K562 (cell line): Measurements from ENCODE around the gene EPO. TPM values are rescaled to one million over a fixed set of nuclear protein-coding genes. Genes with fewer than 3 reads are reported as not detected.

Source experiments
- CBFB ChIP-seq: sonication (generic); formaldehyde crosslinking; IDR thresholded peaks from 2 replicates; pipeline ENCODE4 v1.4.0; 2020; ENCODE audit warnings: mild to moderate bottlenecking, missing genetic modification reagents
- EGR1 ChIP-seq: fragments of 450-650 bp; conservative IDR thresholded peaks from 2 replicates; pipeline ENCODE4 v1.6.1; 2017; ENCODE audit warnings: mild to moderate bottlenecking
- ETS2 ChIP-seq: IDR thresholded peaks from 2 replicates; pipeline ENCODE4 v1.6.1; 2016; ENCODE audit warnings: borderline replicate concordance, missing genetic modification characterization, mild to moderate bottlenecking, moderate library complexity, missing compliant biosample characterization; ENCODE audit not compliant: poor library complexity, severe bottlenecking
- MCM2 ChIP-seq: fragments of 450-650 bp; IDR thresholded peaks from 2 replicates; pipeline ENCODE4 v1.6.1; 2017; ENCODE audit warnings: low read depth, mild to moderate bottlenecking
- NELFE ChIP-seq: IDR thresholded peaks from 2 replicates; pipeline ENCODE4 v1.6.1; 2011; ENCODE audit warnings: mild to moderate bottlenecking; ENCODE audit not compliant: insufficient read depth, insufficient read length
- NR2C2 ChIP-seq, 2 experiments: fragments of 200-800 bp in 1 of 2; sonication (Bioruptor generic) in 1 of 2; sonication (generic) in 1 of 2; formaldehyde crosslinking in 1 of 2; IDR thresholded peaks; 2 replicates each; pipeline versions ENCODE4 v1.6.1 to v1.8.0; 2016 to 2022; ENCODE audit warnings: mild to moderate bottlenecking in 1 of 2, missing compliant biosample characterization in 1 of 2, missing genetic modification characterization in 1 of 2, missing genetic modification reagents in 1 of 2
- NUFIP1 ChIP-seq: fragments of 450-650 bp; IDR thresholded peaks from 2 replicates; pipeline ENCODE4 v1.6.1; 2018; ENCODE audit not compliant: partially characterized antibody
- PCBP1 ChIP-seq: fragments of 200-400 bp; formaldehyde crosslinking; IDR thresholded peaks from 2 replicates; pipeline ENCODE4 v1.6.1; 2018; ENCODE audit warnings: mild to moderate bottlenecking, low read depth, low read length; ENCODE audit not compliant: poor library complexity, severe bottlenecking
- POLR2AphosphoS2 ChIP-seq: IDR thresholded peaks from 2 replicates; pipeline ENCODE4 v1.6.1; 2012; ENCODE audit warnings: low read length, improper control_type of control experiment
- ZNF133 ChIP-seq: fragments of 250-450 bp; sonication (Bioruptor Pico); IDR thresholded peaks from 2 replicates; pipeline ENCODE4 v1.4.0; 2020; ENCODE audit warnings: mild to moderate bottlenecking
- ZNF263 ChIP-seq: sonication (generic); formaldehyde crosslinking; IDR thresholded peaks from 2 replicates; pipeline ENCODE4 v1.8.0; 2022; ENCODE audit warnings: mild to moderate bottlenecking, missing genetic modification reagents, borderline replicate concordance
- polyA plus RNA-seq, 8 experiments: library from polyadenylated mRNA; depleted of rRNA in 4 of 8; stranded (reverse) in 5 of 8; unstranded in 3 of 8; fragments of >200 nt; fragmentation: Nextera tagmentation in 2 of 8; fragmentation: Illumina TruSeq in 1 of 8; extraction: Ambion mirVana in 2 of 8; extraction: Trizol in 1 of 8; gene quantifications; 2 replicates each; pipeline versions ENCODE4 v1.2.1 to v1.2.3, GENCODE V29; 2011 to 2014; ENCODE audit warnings: inconsistent platforms in 1 of 8, missing spikeins in 1 of 8
- total RNA-seq, 7 experiments: library from RNA; depleted of rRNA in 6 of 7; stranded (reverse); fragments of >200 nt in 6 of 7; fragmentation: Illumina TruSeq in 2 of 7; extraction: Trizol in 2 of 7; gene quantifications; 2 replicates each; pipeline versions ENCODE4 v1.2.1 to v1.2.3, GENCODE V29; 2011 to 2021; ENCODE audit warnings: low replicate concordance in 1 of 7
- TF ChIP-seq, protein P1 (sequence below), 2 experiments: IDR thresholded peaks; 2 replicates each; pipeline ENCODE4 v1.6.1; 2012; ENCODE audit warnings: improper control_type of control experiment in 2 of 2, low read depth in 2 of 2, low read length in 2 of 2, borderline replicate concordance in 1 of 2
- TF ChIP-seq, protein P2 (sequence below): fragments of 250-450 bp; sonication (Bioruptor Pico); IDR thresholded peaks from 2 replicates; pipeline ENCODE4 v1.9.0; 2021; ENCODE audit warnings: mild to moderate bottlenecking, inconsistent platforms
- TF ChIP-seq, protein P3 (sequence below): fragments of 150-350 bp; conservative IDR thresholded peaks from 2 replicates; pipeline ENCODE4 v1.6.1; 2014; ENCODE audit warnings: low read length
- TF ChIP-seq, protein P4 (sequence below): fragments of 450-650 bp; formaldehyde crosslinking; IDR thresholded peaks from 2 replicates; pipeline ENCODE4 v1.4.0; 2020; ENCODE audit warnings: mild to moderate bottlenecking, moderate library complexity

EPO gene
- total and polyA plus RNA-seq, 9 of the 15 experiments (the other 6 are each of a cell fraction or from before 2014, with no cell fraction given) = 0.06 to 0.41 (median 0.07) TPM; not detected in 6

DNA sequence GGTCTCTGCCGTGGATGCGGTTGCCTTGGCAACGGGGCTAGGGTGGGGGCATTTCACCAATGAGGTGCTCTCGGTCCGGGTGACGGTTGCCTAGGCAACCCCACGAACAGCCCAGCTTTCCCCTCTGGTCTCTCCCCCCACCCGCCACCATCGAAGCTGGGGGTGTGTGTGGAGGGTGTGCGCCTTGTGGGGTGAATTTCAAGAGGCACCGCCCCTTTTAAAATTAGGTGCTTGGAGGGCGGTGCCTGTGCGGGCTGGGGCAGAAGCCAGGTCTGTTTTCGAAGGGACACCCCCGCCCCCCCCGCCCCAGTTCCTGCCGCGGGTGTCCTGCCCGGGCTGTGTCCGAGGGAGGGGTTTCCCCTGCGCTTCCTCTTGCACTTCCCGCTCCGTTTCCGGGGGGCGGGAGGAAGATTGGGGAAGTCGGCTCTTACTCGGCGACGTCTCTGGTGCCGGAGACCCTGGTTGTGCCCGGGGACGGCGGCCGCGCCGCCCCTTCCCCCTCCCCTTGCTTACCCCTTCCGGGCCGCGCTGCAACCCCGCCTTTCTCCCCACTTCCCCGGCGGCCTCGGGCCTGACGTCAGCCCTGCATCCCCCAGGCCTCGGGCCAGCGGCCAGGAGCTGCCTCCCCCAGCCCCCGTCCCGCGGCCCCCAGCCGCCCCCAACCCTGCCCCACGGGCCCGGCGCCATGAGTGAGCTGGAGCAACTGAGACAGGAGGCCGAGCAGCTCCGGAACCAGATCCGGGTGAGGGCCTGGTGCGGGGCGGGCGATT, 44.5 kb upstream of the EPO start (continued):
- TF ChIP-seq, protein P1, sequence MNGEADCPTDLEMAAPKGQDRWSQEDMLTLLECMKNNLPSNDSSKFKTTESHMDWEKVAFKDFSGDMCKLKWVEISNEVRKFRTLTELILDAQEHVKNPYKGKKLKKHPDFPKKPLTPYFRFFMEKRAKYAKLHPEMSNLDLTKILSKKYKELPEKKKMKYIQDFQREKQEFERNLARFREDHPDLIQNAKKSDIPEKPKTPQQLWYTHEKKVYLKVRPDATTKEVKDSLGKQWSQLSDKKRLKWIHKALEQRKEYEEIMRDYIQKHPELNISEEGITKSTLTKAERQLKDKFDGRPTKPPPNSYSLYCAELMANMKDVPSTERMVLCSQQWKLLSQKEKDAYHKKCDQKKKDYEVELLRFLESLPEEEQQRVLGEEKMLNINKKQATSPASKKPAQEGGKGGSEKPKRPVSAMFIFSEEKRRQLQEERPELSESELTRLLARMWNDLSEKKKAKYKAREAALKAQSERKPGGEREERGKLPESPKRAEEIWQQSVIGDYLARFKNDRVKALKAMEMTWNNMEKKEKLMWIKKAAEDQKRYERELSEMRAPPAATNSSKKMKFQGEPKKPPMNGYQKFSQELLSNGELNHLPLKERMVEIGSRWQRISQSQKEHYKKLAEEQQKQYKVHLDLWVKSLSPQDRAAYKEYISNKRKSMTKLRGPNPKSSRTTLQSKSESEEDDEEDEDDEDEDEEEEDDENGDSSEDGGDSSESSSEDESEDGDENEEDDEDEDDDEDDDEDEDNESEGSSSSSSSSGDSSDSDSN (IDR thresholded peaks at IDR 0.05; ENCODE audit: borderline replicate concordance in 1 of 2, low read depth in 2 of 2, low read length in 2 of 2) = 0 out of 4 replicates have a peak, but pooled peaks of 1 of the 2 experiments have one; percentile 21
- TF ChIP-seq ZNF263 (CRISPR knock-in tag) = no peak
- no peak for TF ChIP-seq CBFB (CRISPR knock-in tag)
- no peak for TF ChIP-seq NUFIP1
- TF ChIP-seq, protein P2, sequence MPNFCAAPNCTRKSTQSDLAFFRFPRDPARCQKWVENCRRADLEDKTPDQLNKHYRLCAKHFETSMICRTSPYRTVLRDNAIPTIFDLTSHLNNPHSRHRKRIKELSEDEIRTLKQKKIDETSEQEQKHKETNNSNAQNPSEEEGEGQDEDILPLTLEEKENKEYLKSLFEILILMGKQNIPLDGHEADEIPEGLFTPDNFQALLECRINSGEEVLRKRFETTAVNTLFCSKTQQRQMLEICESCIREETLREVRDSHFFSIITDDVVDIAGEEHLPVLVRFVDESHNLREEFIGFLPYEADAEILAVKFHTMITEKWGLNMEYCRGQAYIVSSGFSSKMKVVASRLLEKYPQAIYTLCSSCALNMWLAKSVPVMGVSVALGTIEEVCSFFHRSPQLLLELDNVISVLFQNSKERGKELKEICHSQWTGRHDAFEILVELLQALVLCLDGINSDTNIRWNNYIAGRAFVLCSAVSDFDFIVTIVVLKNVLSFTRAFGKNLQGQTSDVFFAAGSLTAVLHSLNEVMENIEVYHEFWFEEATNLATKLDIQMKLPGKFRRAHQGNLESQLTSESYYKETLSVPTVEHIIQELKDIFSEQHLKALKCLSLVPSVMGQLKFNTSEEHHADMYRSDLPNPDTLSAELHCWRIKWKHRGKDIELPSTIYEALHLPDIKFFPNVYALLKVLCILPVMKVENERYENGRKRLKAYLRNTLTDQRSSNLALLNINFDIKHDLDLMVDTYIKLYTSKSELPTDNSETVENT (CRISPR knock-in tag) = no peak
- no peak for TF ChIP-seq NELFE
- peak; percentile 68 for TF ChIP-seq EGR1
- no peak for TF ChIP-seq NR2C2 (CRISPR knock-in tag; IDR thresholded peaks at IDR 0.05)
- peak; percentile 58 for TF ChIP-seq NR2C2 (tag; IDR thresholded peaks at IDR 0.05)
- no peak for TF ChIP-seq ETS2
- TF ChIP-seq MCM2 = no peak
- TF ChIP-seq POLR2AphosphoS2 = no peak
- TF ChIP-seq, protein P3, sequence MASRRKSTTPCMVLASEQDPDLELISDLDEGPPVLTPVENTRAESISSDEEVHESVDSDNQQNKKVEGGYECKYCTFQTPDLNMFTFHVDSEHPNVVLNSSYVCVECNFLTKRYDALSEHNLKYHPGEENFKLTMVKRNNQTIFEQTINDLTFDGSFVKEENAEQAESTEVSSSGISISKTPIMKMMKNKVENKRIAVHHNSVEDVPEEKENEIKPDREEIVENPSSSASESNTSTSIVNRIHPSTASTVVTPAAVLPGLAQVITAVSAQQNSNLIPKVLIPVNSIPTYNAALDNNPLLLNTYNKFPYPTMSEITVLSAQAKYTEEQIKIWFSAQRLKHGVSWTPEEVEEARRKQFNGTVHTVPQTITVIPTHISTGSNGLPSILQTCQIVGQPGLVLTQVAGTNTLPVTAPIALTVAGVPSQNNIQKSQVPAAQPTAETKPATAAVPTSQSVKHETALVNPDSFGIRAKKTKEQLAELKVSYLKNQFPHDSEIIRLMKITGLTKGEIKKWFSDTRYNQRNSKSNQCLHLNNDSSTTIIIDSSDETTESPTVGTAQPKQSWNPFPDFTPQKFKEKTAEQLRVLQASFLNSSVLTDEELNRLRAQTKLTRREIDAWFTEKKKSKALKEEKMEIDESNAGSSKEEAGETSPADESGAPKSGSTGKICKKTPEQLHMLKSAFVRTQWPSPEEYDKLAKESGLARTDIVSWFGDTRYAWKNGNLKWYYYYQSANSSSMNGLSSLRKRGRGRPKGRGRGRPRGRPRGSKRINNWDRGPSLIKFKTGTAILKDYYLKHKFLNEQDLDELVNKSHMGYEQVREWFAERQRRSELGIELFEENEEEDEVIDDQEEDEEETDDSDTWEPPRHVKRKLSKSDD = no peak
- TF ChIP-seq ZNF133 (CRISPR knock-in tag) = no peak
- TF ChIP-seq, protein P4, sequence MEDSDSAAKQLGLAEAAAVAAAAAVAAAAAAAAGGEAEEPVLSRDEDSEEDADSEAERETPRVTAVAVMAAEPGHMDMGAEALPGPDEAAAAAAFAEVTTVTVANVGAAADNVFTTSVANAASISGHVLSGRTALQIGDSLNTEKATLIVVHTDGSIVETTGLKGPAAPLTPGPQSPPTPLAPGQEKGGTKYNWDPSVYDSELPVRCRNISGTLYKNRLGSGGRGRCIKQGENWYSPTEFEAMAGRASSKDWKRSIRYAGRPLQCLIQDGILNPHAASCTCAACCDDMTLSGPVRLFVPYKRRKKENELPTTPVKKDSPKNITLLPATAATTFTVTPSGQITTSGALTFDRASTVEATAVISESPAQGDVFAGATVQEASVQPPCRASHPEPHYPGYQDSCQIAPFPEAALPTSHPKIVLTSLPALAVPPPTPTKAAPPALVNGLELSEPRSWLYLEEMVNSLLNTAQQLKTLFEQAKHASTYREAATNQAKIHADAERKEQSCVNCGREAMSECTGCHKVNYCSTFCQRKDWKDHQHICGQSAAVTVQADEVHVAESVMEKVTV (CRISPR knock-in tag) = no peak
- TF ChIP-seq PCBP1 = peak; percentile 54
